ENCODE results near the gene TMPRSS6.
A peak's percentile ranks its signal among the peaks of the same experiment; 100 is the strongest.

The TMPRSS6 gene

GRCh38 chr22:37103151-37103550, 6.4 kb downstream of the TMPRSS6 start:
- no peak for TF ChIP-seq CTCF (IDR thresholded peaks at IDR 0.05; ENCODE audit: extremely low read depth, missing control alignments)
- DNase-seq (ENCODE audit: low spot score): no peak

GRCh38 chr22:37101311-37102066, 8.0 kb downstream of the TMPRSS6 start:
- DNase-seq (ENCODE audit: low spot score): no peak

GRCh38 chr22:37100589-37101127, 8.9 kb downstream of the TMPRSS6 start:
- TF ChIP-seq CTCF (IDR thresholded peaks at IDR 0.05; ENCODE audit: extremely low read depth, missing control alignments): no peak
- DNase-seq (ENCODE audit: low spot score): no peak

More at GRCh38 chr22:37101311-37102066, 8.0 kb downstream of the TMPRSS6 start:
- no peak for TF ChIP-seq CTCF (IDR thresholded peaks at IDR 0.05; ENCODE audit: extremely low read depth, missing control alignments)

- peak; percentile 26 for TF ChIP-seq CTCF (IDR thresholded peaks at IDR 0.05; ENCODE audit: extremely low read depth, missing control alignments)
- DNase-seq (ENCODE audit: low spot score): peak; percentile 59
Observed at GRCh38 chr22:37098976-37099591, 10.4 kb downstream of the TMPRSS6 start.

GRCh38 chr22:37097346-37097745, 12.2 kb downstream of the TMPRSS6 start:
- TF ChIP-seq CTCF (IDR thresholded peaks at IDR 0.05; ENCODE audit: extremely low read depth, missing control alignments): no peak

GRCh38 chr22:37095113-37095512, 14.4 kb downstream of the TMPRSS6 start:
- TF ChIP-seq CTCF (IDR thresholded peaks at IDR 0.05; ENCODE audit: extremely low read depth, missing control alignments): no peak
- no peak for DNase-seq (ENCODE audit: low spot score)

More at GRCh38 chr22:37097346-37097745, 12.2 kb downstream of the TMPRSS6 start:
- DNase-seq (ENCODE audit: low spot score): no peak

- TF ChIP-seq CTCF (IDR thresholded peaks at IDR 0.05; ENCODE audit: extremely low read depth, missing control alignments): no peak
Observed at GRCh38 chr22:37094239-37094638, 15.3 kb downstream of the TMPRSS6 start.

More at GRCh38 chr22:37094239-37094638, 15.3 kb downstream of the TMPRSS6 start:
- DNase-seq (ENCODE audit: low spot score): no peak

Data from GM20000 (cell line).